LoVo (cell line): Measurements from ENCODE around the gene NUDT12.

Source experiments
- DNase-seq: peaks from one replicate; pipeline ENCODE4 v3.0.0-alpha.2; 2016; ENCODE audit warnings: low spot score

NUDT12 gene

GRCh38 chr5:103562453-103563157 is at the start of gene NUDT12:
NUDT12 (minus strand) TSS chr5:103562789; CDS start chr5:103560248, 2,541 bp downstream.
- peak; percentile 81 for DNase-seq

GRCh38 chr5:103607346-103607745 is 44.8 kb upstream of the NUDT12 start:
- no peak for DNase-seq

GRCh38 chr5:103605277-103605676 is 42.7 kb upstream of the NUDT12 start:
- no peak for DNase-seq

- no peak for DNase-seq
Measured at GRCh38 chr5:103602438-103602837, 39.8 kb upstream of the NUDT12 start.

GRCh38 chr5:103601314-103601713 is 38.7 kb upstream of the NUDT12 start:
- no peak for DNase-seq

- DNase-seq: no peak
Measured at GRCh38 chr5:103600086-103600485, 37.5 kb upstream of the NUDT12 start.

GRCh38 chr5:103598997-103599566 is 36.5 kb upstream of the NUDT12 start:
- no peak for DNase-seq

- no peak for DNase-seq
Measured at GRCh38 chr5:103590221-103590620, 27.6 kb upstream of the NUDT12 start.

GRCh38 chr5:103589776-103590175 is 27.2 kb upstream of the NUDT12 start:
- no peak for DNase-seq

GRCh38 chr5:103589357-103589756 is 26.8 kb upstream of the NUDT12 start:
- no peak for DNase-seq

GRCh38 chr5:103587185-103587748 is 24.7 kb upstream of the NUDT12 start:
- DNase-seq: peak; percentile 25

- peak; percentile 25 for DNase-seq
Measured at GRCh38 chr5:103582364-103582763, 19.8 kb upstream of the NUDT12 start.

GRCh38 chr5:103573411-103573810 is 10.8 kb upstream of the NUDT12 start:
- no peak for DNase-seq

- no peak for DNase-seq
Measured at GRCh38 chr5:103572454-103572853, 9.9 kb upstream of the NUDT12 start.

GRCh38 chr5:103571730-103572129 is 9.1 kb upstream of the NUDT12 start:
- DNase-seq: no peak

- DNase-seq: peak; percentile 67
Measured at GRCh38 chr5:103569313-103570060, 6.9 kb upstream of the NUDT12 start.

GRCh38 chr5:103565719-103566118 is 3.1 kb upstream of the NUDT12 start:
- no peak for DNase-seq

- DNase-seq: peak; percentile 4
Measured at GRCh38 chr5:103561685-103562452, 720 bp downstream of the NUDT12 start.

GRCh38 chr5:103560826-103561225 is 1.8 kb downstream of the NUDT12 start:
- DNase-seq: no peak

GRCh38 chr5:103546858-103547257 is 15.7 kb downstream of the NUDT12 start:
- no peak for DNase-seq

GRCh38 chr5:103542441-103542840 is 20.1 kb downstream of the NUDT12 start:
- DNase-seq: no peak

- no peak for DNase-seq
Measured at GRCh38 chr5:103541569-103541968, 21.0 kb downstream of the NUDT12 start.
